ENCODE data around the gene MIS18A.

- TF ChIP-seq POLR2A (IDR thresholded peaks at IDR 0.05) (no peak), CTCF (IDR thresholded peaks at IDR 0.05) (no peak)
These were observed 39.3 kb downstream of the MIS18A start for GRCh38 chr21:32239551-32239950.
